Activated CD4-positive, alpha-beta T cell treated with anti-CD3 and anti-CD28 coated beads for 1 hour (primary cell): ENCODE results near the gene DDO.
"Not testable (repeated sequence)": the region's sequence is repeated elsewhere in the genome, so short reads cannot be mapped to it uniquely, and the experiment has no call there.

Experiments
- DNase-seq: peaks from one replicate; pipeline ENCODE4 v3.0.0-alpha.2; 2020

The DDO gene, protein sequence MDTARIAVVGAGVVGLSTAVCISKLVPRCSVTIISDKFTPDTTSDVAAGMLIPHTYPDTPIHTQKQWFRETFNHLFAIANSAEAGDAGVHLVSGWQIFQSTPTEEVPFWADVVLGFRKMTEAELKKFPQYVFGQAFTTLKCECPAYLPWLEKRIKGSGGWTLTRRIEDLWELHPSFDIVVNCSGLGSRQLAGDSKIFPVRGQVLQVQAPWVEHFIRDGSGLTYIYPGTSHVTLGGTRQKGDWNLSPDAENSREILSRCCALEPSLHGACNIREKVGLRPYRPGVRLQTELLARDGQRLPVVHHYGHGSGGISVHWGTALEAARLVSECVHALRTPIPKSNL

DNA sequence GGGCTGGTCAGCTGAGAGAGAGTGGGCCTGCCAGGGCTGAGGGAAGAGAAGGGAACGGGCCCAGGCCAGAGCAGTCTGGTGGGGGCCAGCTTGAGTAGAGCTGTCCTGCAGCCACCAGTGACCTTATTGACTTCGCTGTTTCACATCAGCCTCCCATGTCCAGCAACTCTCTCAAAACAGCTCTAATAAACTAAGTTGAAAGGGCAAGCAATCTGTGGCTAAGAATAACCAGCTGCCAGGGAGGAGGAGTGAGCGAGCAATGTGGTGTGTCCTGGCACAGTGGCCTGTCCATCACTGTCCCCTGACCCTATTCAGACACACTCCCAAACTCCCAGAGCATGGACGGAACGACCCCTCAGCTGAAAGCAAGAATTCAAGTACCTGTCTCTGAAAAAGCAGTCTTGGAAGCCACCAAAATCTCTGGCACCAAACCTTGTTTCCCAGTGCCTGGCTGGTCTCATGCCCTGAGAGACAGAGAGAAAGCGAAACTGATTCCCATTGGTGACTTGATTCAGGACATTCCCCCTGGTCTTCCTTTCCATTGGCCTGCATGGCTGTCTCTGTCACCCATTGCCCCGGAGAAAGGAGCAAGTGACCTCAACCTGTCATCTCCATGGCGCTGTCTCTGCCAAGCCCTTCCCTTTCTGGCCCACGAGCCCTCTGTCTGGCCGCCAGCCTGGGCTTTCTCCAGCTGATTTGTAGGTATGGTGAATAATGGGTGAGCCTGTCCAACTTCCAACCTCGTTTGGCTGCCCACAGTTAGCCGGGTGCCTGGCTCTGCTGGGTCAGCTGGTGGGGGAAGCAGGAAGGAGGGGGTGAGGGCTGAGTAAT lies at the start of gene DDO:
Gene DDO, minus strand, starts transcription at position 490 of the 831 bp plus-strand sequence. CDS start 2,113 bp downstream, outside the sequence.
- no peak for DNase-seq

DNA sequence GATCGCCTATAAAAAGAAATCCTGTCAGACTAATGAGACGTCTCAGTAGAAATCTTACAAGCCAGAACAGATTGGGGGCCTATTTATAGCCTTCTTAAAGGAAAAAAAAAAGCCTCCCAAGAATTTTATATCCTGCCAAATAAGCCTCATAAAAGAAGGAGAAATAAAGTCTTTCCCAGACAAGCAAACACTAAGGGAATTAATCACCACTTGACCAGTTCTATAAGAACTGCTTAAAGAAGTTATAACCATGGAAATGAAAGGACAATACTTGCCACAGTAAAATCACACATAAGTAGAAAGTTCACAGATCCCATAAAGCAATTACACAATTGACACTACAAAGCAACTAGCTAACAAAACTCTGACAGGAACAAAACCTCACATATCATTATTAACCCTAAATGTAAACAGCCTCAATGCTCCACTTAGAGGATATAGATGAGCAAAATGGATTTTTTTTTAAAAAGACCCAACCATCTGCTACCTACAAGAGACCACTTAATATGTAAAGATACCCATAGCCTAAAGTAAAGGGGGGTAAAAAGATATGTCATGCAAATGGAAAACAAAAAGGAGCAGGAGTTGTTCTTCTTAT lies 47.6 kb upstream of the DDO start:
- no peak for DNase-seq

DNA sequence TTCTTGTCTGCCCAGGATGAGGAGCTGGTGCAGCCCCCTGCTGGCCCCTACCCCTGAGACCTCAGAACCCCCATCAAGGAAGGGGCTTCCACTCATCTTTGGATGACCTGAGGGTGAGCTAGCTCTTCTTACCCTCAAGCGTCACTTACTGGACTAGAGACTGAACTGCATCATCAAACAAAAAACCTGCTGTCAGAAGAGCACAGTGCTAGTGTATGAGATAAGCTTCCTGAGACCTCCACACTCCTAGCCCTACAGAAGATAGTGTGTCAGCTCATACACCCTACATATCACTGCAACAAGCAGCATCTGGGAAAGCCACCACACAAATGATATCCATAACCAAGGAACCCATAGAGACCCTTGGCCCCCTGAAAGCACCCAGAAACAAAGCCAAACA lies 46.0 kb upstream of the DDO start:
- no peak for DNase-seq

DNA sequence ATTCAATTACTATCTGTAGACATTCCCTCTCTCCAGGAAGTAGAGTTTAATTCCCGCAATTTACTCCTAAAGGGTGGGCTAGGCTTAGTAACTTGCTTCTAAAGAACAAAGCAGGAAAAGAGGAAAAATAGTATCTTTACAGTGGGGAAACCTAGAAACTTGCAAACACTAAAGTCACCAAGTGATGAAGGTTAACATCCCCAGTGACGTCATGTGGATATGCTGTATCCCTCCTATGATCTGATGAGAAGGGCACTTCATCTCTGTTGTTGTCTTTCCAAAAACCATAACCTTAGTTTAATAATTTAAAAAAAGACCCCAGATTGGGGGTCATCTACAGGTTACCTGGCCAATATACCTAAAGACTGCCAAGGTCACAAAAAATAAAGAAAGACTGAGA lies 43.8 kb upstream of the DDO start:
- no peak for DNase-seq

DNA sequence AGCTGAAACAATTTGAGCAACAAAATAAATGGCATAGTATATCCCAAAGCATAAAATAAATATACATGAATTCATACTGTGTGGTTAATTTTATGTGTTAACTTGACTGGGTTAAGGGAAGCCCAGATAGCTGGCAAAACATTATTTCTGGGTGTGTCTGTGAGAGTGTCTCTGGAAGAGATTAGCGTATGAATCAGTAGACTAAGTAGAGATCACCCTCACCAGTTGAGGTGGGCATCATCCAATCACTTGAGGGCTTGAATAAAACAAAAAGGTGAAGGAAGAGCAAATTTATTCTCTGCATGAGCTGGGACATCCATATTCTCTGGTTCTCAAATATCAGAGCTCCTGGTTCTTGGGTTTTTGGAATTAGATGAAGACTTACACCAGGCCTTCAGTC lies 43.1 kb upstream of the DDO start:
- DNase-seq, result no peak

DNA sequence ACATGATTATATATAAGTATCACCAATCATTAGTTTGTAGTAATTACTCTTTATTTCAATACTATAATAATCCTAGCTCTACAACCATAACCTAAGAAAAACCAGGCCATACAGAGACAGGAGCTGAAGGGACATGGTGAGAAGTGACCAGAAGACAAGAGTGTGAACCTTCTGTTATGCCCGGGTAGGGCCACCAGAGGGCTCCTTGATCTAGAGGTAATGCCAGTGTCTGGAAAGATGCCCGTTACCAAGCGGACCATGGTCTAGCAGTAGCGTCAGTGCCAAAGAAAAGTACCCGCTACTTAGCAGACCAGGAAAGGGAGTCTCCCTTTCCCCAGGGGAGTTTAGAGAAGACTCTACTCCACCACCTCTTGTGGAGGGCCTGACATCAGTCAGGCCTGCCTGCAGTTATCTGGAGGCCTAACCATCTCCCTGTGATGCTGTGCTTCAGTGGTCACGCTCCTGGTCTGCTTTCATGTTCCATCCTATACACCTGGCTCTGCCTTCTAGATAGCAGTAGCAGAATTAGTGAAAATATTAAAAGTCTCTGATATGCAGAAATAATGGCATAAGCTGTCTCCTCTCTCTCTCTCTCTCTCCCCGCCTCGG lies 42.3 kb upstream of the DDO start:
- DNase-seq, result not testable (repeated sequence)

DNA sequence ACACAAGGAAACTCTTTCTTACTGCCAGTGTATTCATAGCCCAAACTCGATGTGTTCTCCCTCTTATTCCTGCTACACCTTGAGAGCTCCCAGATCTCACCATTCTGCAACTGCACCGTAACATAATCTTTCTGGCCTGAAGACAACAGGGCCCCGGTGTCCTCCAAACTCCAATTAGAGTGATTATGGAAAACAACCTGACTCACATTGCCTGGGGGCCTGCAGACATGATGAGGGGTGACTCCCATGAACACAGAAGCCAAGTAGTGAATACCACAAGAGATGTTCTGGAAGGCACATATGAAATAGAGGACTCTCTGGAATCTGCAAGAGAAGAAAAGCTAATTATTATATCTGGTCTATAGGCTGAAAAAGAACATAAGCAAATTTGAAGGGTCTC lies 41.3 kb upstream of the DDO start:
- DNase-seq, result no peak

DNA sequence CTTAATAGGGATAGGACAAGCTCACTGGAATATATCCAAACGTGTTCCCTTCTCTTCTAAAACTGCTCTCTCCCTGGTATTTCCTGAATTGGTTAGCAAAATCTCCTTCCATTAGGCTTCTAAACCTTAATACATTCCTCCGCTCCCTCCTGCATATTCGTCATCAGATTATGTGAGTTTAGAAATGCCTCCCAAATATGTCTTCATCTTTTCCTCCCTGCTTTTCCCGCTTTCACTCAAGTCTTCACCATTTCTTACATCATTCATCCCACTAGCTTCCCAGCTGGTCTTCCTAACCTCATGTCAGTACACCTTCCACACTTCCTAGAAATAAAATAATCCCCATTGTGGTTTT lies 34.1 kb upstream of the DDO start:
- no peak for DNase-seq

DNA sequence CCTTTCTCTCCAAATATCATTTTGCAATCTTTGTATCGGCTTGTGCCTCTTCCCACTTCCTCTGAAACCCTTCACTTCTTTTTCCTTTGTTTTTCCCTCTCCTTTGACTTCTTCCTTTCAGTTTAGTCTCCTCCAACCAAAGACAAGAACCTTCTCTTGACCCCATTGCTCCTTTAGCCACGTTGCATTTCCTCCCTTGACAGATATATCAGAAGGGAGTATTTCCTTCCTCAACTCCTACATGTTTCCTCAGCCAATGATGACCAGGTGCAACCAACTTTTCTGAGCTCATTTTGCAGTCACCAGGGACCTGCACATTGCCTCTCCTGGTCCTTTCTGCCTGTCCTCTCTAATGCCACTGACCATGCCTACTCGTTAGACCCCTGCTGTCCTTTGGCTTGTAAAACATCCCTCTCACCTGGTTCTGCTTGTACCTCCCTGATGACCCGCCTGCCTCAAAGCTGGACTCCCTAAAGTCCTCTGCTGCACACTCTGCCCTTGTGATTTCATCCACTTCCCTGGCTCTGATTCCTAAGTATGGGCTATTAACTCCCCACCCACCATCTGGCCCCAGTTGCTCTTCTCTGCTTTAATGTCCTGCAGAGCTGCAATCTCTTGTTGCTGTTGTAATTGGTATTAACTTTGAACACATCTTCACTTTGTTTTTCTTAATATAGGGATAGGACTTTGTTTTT lies 33.6 kb upstream of the DDO start:
- no peak for DNase-seq

DNA sequence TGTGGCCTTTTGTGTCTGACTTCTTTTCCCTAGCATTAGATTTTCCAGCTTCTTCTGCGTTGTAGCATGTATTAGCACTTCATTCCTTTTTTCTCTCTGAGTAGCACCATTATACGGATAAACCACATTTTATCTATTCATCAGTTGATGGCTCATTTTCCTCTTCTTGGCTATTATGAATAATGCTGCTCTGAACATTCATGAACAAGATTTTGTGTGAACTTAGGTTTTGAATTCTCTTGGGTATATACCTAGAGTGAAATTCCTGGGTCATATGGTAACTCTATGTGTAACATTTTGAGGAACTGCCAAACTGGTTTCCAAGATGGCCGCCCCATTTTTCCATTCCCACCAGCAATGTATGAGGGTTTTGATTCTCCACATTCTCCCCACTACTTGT lies 32.4 kb upstream of the DDO start:
- no peak for DNase-seq

DNA sequence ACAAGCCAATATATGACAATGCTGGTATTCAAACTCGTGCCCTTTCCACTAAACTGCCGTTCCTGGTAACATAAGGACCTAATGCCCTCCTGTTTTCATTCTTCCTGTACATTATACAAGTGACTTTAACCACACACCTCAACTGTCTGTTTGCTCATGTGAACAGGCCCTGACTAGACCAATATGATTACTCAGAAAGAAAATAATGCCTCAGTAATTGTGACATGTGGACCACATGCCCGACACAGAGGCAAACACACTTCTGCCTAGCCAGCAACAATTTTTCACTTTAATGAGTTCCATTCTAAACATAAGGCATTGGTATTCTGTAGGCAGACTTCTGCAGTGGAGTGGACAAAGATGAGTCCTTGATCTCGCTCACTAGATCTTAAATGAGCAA lies 31.0 kb upstream of the DDO start:
- no peak for DNase-seq

DNA sequence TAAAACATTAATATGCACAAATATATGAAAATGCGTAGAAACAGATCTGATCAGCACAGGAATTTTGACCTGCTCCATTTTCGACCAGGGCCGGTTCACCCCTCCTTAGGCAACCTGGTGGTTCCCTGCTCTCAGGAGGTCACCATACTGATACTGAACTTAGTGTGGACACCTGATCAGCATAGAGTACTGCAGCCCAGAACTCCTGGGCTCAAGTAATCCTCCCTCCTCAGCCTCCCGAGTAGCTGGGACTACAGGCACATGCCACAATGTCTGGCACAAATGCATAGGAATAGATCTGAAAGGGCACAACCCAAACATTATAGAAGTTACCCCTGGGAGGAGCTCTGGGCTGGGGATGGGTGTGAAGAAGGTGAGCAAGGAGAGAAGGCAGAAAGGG lies 24.7 kb upstream of the DDO start:
- no peak for DNase-seq

DNA sequence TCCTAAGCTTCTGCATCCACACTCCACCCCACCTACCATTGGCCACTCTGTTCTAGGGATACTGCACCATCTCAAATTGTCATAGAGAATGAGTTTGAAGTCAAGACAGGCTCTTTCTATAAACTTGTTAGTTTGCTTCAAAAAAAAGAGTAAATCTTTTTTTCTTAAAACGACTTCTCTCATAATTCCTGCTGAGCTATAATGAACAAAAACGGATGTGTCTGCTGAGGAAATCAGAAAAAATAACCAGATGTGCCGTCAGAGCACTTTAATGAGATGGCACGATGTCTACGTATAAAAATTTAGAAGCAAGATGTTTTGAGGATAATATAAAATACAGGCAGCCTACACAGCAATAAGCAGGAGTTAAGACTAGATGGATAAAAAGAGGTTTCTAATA lies 24.0 kb upstream of the DDO start:
- DNase-seq, result no peak

DNA sequence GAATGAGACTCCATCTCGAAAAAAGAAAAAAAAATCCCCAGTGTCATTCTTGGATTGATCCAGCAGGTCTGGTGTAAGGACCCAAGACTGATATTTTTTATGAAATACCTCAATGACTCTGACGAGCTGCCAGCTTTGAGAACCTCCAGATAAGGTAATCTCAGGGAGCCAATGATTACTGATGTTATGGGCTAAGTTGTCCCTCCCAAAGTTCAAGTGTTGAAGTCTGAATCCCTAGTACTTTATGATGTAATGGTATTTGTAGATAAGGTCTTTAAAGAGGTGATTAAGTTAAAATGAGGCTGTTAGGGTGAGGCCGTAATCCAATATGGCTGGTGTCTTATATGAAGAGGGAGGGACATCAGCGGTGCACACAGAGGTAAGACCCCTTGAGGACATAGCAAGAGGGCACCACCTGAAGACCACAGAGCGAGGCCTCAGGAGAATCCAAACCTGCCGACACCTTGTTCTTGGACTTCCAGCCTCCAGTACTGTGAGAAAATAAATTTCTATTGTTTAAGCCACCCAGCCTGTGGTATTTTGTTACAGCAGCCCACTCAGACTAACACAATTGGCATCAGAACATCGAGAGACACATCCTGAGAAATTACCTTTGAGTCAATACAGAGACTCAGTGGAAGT lies 19.7 kb upstream of the DDO start:
- DNase-seq, result no peak

DNA sequence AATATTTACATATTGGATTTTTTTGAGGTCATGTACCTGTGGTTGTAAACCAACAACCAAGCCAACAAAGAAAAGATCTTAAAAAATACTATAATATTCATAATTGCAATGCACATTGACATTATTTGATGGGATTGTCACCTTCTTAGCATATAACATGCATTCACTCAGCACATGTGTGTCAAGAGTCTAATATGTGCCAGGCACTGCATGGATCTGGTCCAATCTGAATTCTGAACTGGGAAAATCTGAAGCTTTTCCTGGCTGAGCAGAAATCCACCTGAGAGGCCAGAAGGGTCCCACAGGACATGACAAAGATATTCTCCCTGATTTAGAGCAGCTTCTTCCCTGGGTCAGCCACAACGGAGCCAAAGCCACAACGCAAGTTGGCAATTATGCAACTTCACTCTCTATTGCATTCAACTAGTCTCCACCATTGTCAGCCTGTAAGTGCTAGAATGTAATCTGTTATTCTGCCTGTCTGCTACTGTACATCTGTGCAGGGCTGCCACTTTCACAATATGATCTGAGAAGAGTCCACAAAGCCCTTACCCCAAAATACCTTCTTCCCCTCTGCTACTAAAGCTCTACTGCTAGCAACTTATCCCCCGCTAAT lies 17.0 kb upstream of the DDO start:
- no peak for DNase-seq

DNA sequence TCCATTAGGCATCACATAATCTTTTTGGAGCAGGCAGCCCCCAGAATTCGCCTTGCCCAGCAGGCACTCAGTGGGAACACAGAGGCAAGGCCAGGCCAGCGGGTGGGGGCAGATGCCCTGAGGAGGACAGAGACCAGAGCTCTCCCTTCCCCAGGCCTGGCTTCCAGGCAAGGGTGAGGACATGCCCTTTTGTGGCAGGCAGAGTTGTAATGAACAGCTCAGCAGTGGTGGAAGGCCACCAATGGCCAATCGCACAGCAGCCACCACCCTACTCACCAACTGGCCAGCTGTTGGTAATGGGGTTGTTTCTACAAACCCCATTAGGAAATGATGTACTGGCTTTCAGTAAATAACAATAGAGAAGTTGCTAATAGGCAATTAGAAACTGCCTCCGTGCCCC lies 15.4 kb upstream of the DDO start:
- DNase-seq, result no peak

DNA sequence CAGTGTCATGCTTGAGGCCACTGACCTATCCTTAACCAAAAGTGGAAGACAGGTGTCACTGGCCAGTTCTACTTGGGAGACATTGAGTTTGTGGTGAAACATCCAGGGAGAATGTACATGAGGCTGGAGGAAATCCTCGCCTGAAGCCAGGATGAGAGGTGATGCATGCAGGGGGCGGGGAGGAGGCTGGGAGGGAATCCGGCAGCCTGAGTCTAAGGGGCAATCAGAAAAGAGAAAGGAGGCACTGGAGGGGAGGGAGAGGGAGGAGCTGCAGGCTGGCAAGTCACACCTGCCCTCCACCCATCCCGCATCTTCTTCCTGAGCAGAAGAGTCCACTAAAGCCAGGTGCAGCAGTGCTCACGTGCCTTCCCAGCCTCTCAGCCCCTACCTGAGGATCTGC lies 14.9 kb upstream of the DDO start:
- DNase-seq, result no peak

DNA sequence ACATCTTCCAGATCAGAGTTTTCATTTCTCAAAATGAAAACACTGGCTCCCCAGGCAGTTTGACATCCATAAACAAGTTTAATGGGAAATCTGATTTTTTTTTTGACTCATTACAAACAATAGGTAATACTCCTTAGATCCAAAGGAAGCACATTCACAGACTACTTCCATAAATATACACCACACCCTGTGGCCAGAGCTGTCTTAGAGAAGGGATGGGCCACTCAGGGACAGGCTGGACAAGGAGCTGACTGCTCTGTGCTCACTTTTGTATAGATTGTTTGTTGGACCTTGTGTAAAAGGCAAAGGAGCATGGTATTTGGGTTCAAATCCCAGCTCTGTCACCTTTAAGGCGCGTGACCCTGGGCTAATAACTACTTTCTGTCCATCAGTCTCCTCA lies 12.8 kb upstream of the DDO start:
- no peak for DNase-seq

DNA sequence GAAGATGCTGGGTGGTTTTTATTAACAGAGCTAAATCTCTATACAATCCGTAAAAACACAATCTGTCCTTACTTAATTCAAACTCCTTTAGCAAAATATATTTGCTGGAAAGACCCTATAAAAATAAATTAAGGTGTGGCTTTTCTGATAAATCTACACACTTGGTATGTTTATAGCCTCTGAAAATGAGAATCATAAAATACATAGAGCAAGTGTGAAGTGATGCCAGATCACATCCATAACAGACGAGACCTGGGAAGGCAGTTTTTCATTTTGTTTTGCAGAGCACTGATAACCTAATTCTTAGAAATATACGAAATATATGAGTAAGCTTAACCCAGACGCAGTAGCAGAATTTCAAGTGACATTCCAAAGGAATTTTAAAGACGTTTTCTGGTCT lies 10.4 kb upstream of the DDO start:
- no peak for DNase-seq

DNA sequence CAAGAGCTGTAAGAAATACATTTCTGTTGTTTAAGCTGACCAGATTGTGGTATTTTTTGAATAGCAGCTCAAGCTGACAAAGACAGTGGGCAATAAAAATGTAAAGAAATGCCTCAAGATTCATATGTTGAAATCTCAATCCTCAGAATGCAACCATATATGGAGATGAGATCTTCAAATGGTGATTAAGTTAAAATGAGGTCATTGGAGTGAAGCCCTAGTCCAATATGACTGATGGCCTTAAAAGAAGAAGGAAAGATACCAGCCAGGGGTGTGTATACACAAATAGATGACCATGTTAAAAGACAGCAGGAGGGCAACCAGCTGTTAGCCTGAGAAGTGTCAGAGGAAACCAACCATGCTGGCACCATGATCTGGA lies 7.1 kb upstream of the DDO start:
- DNase-seq, result no peak

DNA sequence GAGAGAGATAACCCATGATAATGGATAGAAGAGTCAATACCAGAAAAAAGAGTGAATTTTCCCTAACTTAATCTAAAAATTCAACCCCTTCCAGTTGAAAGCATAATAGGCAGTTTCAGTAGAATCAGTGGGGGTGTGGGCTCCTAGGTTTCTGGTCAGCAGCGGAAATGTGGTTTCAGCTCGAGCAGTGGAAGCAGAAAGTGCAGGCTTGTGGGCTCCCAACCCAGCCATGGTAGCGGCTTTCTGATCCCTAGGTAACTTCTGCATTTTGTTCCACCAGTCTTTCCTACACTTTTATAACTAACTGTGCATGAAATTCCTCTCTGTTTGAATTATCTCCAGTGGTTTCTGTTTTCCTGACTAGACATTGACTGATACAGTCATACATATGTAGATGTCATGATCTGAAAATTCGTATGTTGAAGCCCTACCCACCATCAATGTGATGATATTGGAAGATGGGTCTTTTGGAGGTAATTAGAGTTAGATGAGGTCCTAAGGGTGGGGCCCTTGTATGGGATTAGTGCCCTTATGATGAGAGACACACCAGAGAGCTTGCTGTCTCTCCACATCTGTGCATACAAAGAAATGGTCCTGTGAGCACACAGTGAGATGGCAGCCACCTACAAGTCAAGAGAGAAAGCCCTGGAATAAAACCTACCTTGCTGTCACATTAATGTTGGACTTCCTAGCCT lies 6.5 kb upstream of the DDO start:
- no peak for DNase-seq
